CD4-positive, alpha-beta memory T cell (primary cell): ENCODE results near the gene SPTBN5. TPM values are rescaled to one million over a fixed set of nuclear protein-coding genes. Genes with fewer than 3 reads are reported as not detected.
A peak's percentile ranks its signal among the peaks of the same experiment; 100 is the strongest.
"Not testable (repeated sequence)": the region's sequence is repeated elsewhere in the genome, so short reads cannot be mapped to it uniquely, and the experiment has no call there.

ENCODE experiments used
- CTCF ChIA-PET: fragments of 350-600 bp; sonication (Branson Sonifier 250); formaldehyde crosslinking; loops from one replicate; lab custom pipeline; 2021; ENCODE audit warnings: inconsistent platforms; ENCODE audit not compliant: partially characterized antibody; lab: Charles Lee
- POLR2A ChIA-PET: fragments of 350-600 bp; sonication (Branson Sonifier 250); formaldehyde crosslinking; loops from one replicate; lab custom pipeline; 2021; ENCODE audit not compliant: partially characterized antibody; lab: Charles Lee
- DNase-seq, 5 donors: peaks; one replicate each; pipeline versions ENCODE4 v3.0.0 to v3.0.0-alpha.2; 2020 to 2022; ENCODE audit warnings: mixed read lengths in 1 of 5
- H3K27ac ChIP-seq: one replicate; pipeline ENCODE4 v1.7.0; 2013; ENCODE audit warnings: low read depth, low read length
- H3K27me3 ChIP-seq: 2 replicates; pipeline ENCODE4 v1.7.0; 2013; ENCODE audit warnings: mild to moderate bottlenecking, low read length, moderate library complexity; ENCODE audit not compliant: insufficient read depth
- H3K36me3 ChIP-seq: 2 replicates; pipeline ENCODE4 v1.7.0; 2013; ENCODE audit warnings: mild to moderate bottlenecking, low read length, moderate library complexity; ENCODE audit not compliant: insufficient read depth
- H3K4me1 ChIP-seq: 2 replicates; pipeline ENCODE4 v1.7.0; 2013; ENCODE audit warnings: mild to moderate bottlenecking, low read length, moderate library complexity; ENCODE audit not compliant: insufficient read depth
- H3K4me3 ChIP-seq, 2 donors: one replicate each; pipeline ENCODE4 v1.7.0; 2013; ENCODE audit warnings: low read length in 2 of 2, mild to moderate bottlenecking in 1 of 2
- H3K9me3 ChIP-seq, 2 donors: one replicate each; pipeline ENCODE4 v1.7.0; 2013; ENCODE audit warnings: low read length in 2 of 2, control low read depth in 1 of 2; ENCODE audit not compliant: control insufficient read depth in 1 of 2
- H3K27ac Mint-ChIP-seq, 7 donors: one replicate each; pipeline ENCODE4 v1.8.0; 2020 to 2021; ENCODE audit warnings: mixed read lengths in 7 of 7, mild to moderate bottlenecking in 6 of 7, inconsistent platforms in 3 of 7, moderate library complexity in 3 of 7
- H3K27me3 Mint-ChIP-seq, 2 donors: one replicate each; pipeline ENCODE4 v1.8.0; 2020 to 2021; ENCODE audit warnings: mixed read lengths in 2 of 2
- H3K36me3 Mint-ChIP-seq, 2 donors: one replicate each; pipeline ENCODE4 v1.8.0; 2020 to 2021; ENCODE audit warnings: mixed read lengths in 2 of 2, inconsistent platforms in 1 of 2, mild to moderate bottlenecking in 1 of 2
- H3K4me1 Mint-ChIP-seq, 4 donors: one replicate each; pipeline ENCODE4 v1.8.0; 2020 to 2021; ENCODE audit warnings: mixed read lengths in 4 of 4, mild to moderate bottlenecking in 1 of 4
- H3K4me3 Mint-ChIP-seq, 8 donors: one replicate each; pipeline ENCODE4 v1.8.0; 2020 to 2021; ENCODE audit warnings: mixed read lengths in 8 of 8, mild to moderate bottlenecking in 7 of 8, moderate library complexity in 6 of 8, inconsistent platforms in 3 of 8
- H3K9me3 Mint-ChIP-seq, 8 donors: one replicate each; pipeline ENCODE4 v1.8.0; 2020 to 2021; ENCODE audit warnings: mixed read lengths in 8 of 8, mild to moderate bottlenecking in 5 of 8, inconsistent platforms in 3 of 8, moderate library complexity in 1 of 8
- intact Hi-C: fragments of 100-400 bp; cut with micrococcal nuclease; formaldehyde crosslinking; loops from one replicate; pipeline ENCODE4 v1.15.1; 2023
- polyA plus RNA-seq, 2 donors: library from polyadenylated mRNA; unstranded; fragments of 300-500 nt; fragmentation: Illumina TruSeq; gene quantifications; one replicate each; pipeline ENCODE4 v1.2.3, GENCODE V29; 2021
- total RNA-seq, 2 experiments: library from RNA; stranded (reverse); gene quantifications; one replicate each; pipeline ENCODE4 v1.2.3, GENCODE V29; 2021

The SPTBN5 gene
- total and polyA plus RNA-seq, 4 experiments from 2014 or later = 0.03 to 2.7 (median 2.4) TPM; not detected in 1

- Histone ChIP-seq H3K27ac (no peak overlapping the region), H3K36me3 (peaks cover 5% of the 10 kb centered on the region), H3K27me3 (no peaks in the 10 kb centered on the region), H3K9me3 (no peaks in the 10 kb centered on the region), H3K4me1 (peaks cover 13% of the 10 kb centered on the region), H3K4me3 (no peak overlapping the region)
- ChIA-PET POLR2A (no interaction called here), CTCF (interaction anchor here (1.2 kb wide), 1 partner anchor 68 kb away, joined by 5 read pairs; no protein-coding TSS in a partner anchor)
- intact Hi-C loops = no loop called here
- Mint-ChIP-seq H3K36me3 (peaks cover 5 to 36% of the 10 kb centered on the region in 2 donors), H3K27ac (peak overlapping the region in 1 of 7 donors; percentile 29), H3K4me3 (no peak overlapping the region), H3K27me3 (no peaks in the 10 kb centered on the region), H3K9me3 (no peaks in the 10 kb centered on the region), H3K4me1 (peaks cover 16 to 35% (median 24%) of the 10 kb centered on the region in 4 donors)
- no peak for DNase-seq
Measured at GRCh38 chr15:41836713-41837454, 57.0 kb downstream of the SPTBN5 start.

DNA sequence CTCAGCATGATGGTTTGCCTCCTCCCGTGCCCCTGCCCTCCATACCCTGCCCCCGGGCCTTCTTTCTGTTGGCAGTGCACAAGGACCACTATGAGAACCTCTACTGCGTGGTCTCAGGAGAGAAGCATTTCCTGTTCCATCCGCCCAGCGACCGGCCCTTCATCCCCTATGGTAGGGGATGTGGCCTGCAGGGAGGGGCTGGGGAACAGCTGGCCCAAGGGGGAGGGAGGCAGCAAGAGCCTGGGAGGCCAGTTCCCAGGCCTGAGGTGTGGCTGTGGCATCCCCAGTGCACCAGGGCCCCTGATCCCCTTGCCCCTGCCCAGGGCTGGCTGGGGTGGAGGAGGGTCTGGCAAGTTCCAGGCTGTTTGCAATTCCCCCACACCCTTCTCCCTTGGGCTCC lies 57.8 kb downstream of the SPTBN5 start:
- peaks cover 22 to 43% (median 31%) of the 10 kb centered on the region in 4 donors for H3K4me1 Mint-ChIP-seq

DNA sequence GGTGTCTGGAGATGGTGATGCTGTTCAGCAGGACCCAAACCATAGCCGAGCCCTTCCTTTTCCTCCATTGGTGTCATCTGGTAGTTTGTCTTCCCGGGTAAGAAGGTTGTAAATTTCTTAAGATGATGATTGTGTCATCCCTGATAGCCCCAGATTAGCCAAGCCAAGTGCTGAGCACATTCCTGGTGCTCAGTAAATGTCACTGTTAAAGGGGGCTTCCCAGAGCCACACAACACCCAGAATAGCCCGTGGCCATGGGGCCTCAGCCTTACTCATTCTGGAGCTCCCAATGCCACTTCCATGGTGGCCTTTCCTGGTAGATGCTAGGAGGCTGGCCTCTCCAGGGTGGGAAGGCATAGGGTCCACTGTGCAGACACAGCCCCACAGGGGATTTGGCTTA lies 59.8 kb downstream of the SPTBN5 start:
- ChIA-PET POLR2A (no interaction called here), CTCF (interaction anchor here (1.1 kb wide), 1 partner anchor 22 kb away, joined by 3 read pairs; no protein-coding TSS in a partner anchor)
- no peaks in the 10 kb centered on the region for H3K27me3 ChIP-seq
- H3K27ac Mint-ChIP-seq = no peak overlapping the region
- no peaks in the 10 kb centered on the region for H3K9me3 ChIP-seq
- H3K4me3 Mint-ChIP-seq = no peak overlapping the region
- peaks cover 4% of the 10 kb centered on the region for H3K36me3 ChIP-seq
- H3K4me3 ChIP-seq = no peak overlapping the region
- intact Hi-C loops = no loop called here
- DNase-seq = no peak
- peaks cover 27 to 63% (median 44%) of the 10 kb centered on the region in 4 donors for H3K4me1 Mint-ChIP-seq
- H3K27ac ChIP-seq = no peak overlapping the region
- H3K9me3 Mint-ChIP-seq = no peaks in the 10 kb centered on the region
- peaks cover 5 to 31% of the 10 kb centered on the region in 2 donors for H3K36me3 Mint-ChIP-seq
- no peaks in the 10 kb centered on the region for H3K27me3 Mint-ChIP-seq
- peaks cover 41% of the 10 kb centered on the region for H3K4me1 ChIP-seq

More for the DNA sequence above, 57.8 kb downstream of the SPTBN5 start:
- POLR2A ChIA-PET = no interaction called here
- peaks cover 5 to 35% of the 10 kb centered on the region in 2 donors for H3K36me3 Mint-ChIP-seq
- no peaks in the 10 kb centered on the region for H3K27me3 Mint-ChIP-seq
- H3K9me3 ChIP-seq = no peaks in the 10 kb centered on the region
- no peak overlapping the region for H3K27ac ChIP-seq
- H3K4me1 ChIP-seq = peaks cover 21% of the 10 kb centered on the region
- intact Hi-C loops = no loop called here
- no peak overlapping the region for H3K27ac Mint-ChIP-seq
- H3K36me3 ChIP-seq = no peaks in the 10 kb centered on the region
- H3K27me3 ChIP-seq = no peaks in the 10 kb centered on the region
- H3K4me3 Mint-ChIP-seq = no peak overlapping the region
- H3K4me3 ChIP-seq = no peak overlapping the region
- CTCF ChIA-PET = no interaction called here
- no peaks in the 10 kb centered on the region for H3K9me3 Mint-ChIP-seq
- DNase-seq = peak in 1 of 5 donors; percentile 7

GRCh38 chr15:41832875-41833274 lies 61.0 kb downstream of the SPTBN5 start:
- POLR2A ChIA-PET = interaction anchor here (1.0 to 2.1 kb wide), 4 partner anchors 10 to 102 kb away, joined by 3 to 6 read pairs (median 4); no protein-coding TSS in a partner anchor
- CTCF ChIA-PET = interaction anchor here (0.8 to 1.3 kb wide), 2 partner anchors 15 to 72 kb away, joined by 3 read pairs; no protein-coding TSS in a partner anchor
- Histone ChIP-seq H3K4me1 (peaks cover 48% of the 10 kb centered on the region), H3K27ac (no peak overlapping the region), H3K9me3 (no peaks in the 10 kb centered on the region), H3K4me3 (no peak overlapping the region), H3K27me3 (no peaks in the 10 kb centered on the region), H3K36me3 (peaks cover 4% of the 10 kb centered on the region)
- H3K4me1 Mint-ChIP-seq = peaks cover 32 to 71% (median 52%) of the 10 kb centered on the region in 4 donors
- peak overlapping the region in 5 of 8 donors; percentile 1 to 57 (median 18) for H3K4me3 Mint-ChIP-seq
- no peaks in the 10 kb centered on the region for H3K9me3 Mint-ChIP-seq
- H3K36me3 Mint-ChIP-seq = peaks cover 5 to 38% of the 10 kb centered on the region in 2 donors
- DNase-seq = peak in 2 of 5 donors; percentile 12 to 13
- intact Hi-C loops = loop anchor here (1.0 kb wide), 1 partner anchor 104 kb away; no protein-coding TSS in a partner anchor
- H3K27ac Mint-ChIP-seq = peak overlapping the region; percentile 0 to 84 (median 72)
- H3K27me3 Mint-ChIP-seq = no peaks in the 10 kb centered on the region

DNA sequence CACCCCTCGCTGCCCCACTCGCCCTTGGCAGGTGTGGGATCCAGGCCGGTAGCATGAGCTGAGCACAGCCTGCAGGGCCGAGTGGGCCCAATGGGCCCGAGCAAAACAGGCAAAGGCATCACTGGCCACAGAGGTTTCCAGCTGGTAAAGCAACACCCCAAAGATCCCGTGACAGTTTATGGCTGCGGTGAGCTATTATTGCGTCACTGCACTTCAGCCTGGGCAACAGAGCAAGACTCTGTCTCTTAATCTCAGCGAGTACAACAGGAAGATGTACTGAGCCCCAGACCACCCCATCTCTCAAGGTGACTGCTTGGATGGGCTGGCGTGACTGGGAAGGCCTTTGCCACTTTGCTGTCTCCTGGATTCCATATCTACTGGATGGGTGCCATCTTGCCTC lies 61.6 kb downstream of the SPTBN5 start:
- H3K9me3 ChIP-seq = no peaks in the 10 kb centered on the region
- peaks cover 4% of the 10 kb centered on the region for H3K36me3 ChIP-seq
- peak overlapping the region in 3 of 8 donors; percentile 31 to 87 (median 45) for H3K4me3 Mint-ChIP-seq
- intact Hi-C loops = loop anchor here (1.0 kb wide), 1 partner anchor 105 kb away; no protein-coding TSS in a partner anchor
- ChIA-PET CTCF (interaction anchor here (1.0 to 1.5 kb wide), 8 partner anchors 13 to 105 kb away, joined by 3 to 16 read pairs (median 4); partner anchors contain the start of gene MAPKBP1), POLR2A (interaction anchor here (0.7 to 2.1 kb wide), 10 partner anchors 11 to 140 kb away, joined by 3 to 6 read pairs (median 3); partner anchors contain the start of gene EHD4)
- H3K27me3 ChIP-seq = no peaks in the 10 kb centered on the region
- H3K4me3 ChIP-seq = no peak overlapping the region
- H3K36me3 Mint-ChIP-seq = peaks cover 5 to 40% of the 10 kb centered on the region in 2 donors
- DNase-seq = no peak
- peaks cover 48% of the 10 kb centered on the region for H3K4me1 ChIP-seq
- peaks cover 34 to 71% (median 53%) of the 10 kb centered on the region in 4 donors for H3K4me1 Mint-ChIP-seq
- H3K9me3 Mint-ChIP-seq = no peaks in the 10 kb centered on the region
- H3K27ac ChIP-seq = no peak overlapping the region
- H3K27me3 Mint-ChIP-seq = no peaks in the 10 kb centered on the region
- H3K27ac Mint-ChIP-seq = peak overlapping the region in 4 of 7 donors; percentile 29 to 77 (median 56)

DNA sequence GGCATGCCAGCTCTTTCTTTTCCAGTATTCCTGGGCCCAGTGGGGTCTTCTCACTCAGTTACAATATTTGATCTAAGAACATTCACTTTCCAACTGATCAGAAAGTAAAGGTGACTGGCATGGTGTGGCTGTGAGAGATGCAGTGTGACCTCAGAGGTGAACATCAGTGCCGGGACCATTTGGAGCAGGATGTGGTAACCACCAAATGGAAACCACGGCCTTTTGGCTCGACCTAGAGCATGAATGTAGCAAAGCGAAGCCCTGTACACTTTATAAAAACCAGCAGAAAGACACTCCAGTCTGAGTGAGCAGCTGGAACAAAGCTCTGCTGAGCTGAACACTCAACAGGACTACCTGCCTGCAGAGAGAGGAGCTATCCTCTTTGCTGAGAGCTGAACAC lies 62.6 kb downstream of the SPTBN5 start:
- H3K27ac ChIP-seq, intact Hi-C loops, H3K36me3 ChIP-seq, H3K9me3 Mint-ChIP-seq, H3K4me3 ChIP-seq, H3K27me3 ChIP-seq, H3K27me3 Mint-ChIP-seq, H3K9me3 ChIP-seq: not testable (repeated sequence)
- H3K4me1 ChIP-seq = peaks cover 48% of the 10 kb centered on the region
- peaks cover 5 to 38% of the 10 kb centered on the region in 2 donors for H3K36me3 Mint-ChIP-seq
- peak overlapping the region; percentile 43 to 87 (median 59) for H3K4me3 Mint-ChIP-seq
- ChIA-PET CTCF (interaction anchor here (0.5 to 1.7 kb wide), 9 partner anchors 14 to 221 kb away, joined by 3 to 16 read pairs (median 4); partner anchors contain the start of gene MAPKBP1), POLR2A (interaction anchor here (1.0 to 2.1 kb wide), 8 partner anchors 19 to 141 kb away, joined by 3 to 6 read pairs (median 4); partner anchors contain the start of genes EHD4 and MAPKBP1)
- peaks cover 36 to 75% (median 53%) of the 10 kb centered on the region in 4 donors for H3K4me1 Mint-ChIP-seq
- peak overlapping the region; percentile 47 to 84 (median 72) for H3K27ac Mint-ChIP-seq
- DNase-seq = peak; percentile 66 to 76 (median 70)
